NCI-H1105 treated with DMSO at 0.1 percent for 48 hours (cell line): ENCODE measurements around the gene MS4A8.

ENCODE experiments used
- DNase-seq: peaks from one replicate; lab custom pipeline; 2025; lab: John Stamatoyannopoulos, UW

MS4A8 gene

DNA sequence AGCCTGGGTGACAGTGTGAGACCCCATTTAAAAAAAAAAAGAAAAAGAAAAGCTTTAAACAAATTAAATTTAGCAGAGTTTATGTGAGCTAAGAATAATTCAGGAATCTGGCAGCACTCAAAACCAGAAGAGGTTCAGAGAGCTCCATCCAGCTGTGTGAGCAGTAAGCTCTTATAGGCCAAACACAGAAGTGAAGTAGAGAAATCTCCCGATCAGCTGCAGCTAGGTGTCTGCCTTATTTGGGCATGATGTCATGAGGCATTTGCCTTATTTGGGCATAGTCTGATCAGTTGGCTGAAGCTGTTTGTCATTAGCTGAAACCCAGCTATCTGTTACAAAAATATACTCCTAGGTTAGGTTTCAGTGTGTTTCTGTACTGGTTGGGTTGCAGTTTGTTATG, 65.5 kb downstream of the MS4A8 start:
- peak; percentile 5 for DNase-seq

DNA sequence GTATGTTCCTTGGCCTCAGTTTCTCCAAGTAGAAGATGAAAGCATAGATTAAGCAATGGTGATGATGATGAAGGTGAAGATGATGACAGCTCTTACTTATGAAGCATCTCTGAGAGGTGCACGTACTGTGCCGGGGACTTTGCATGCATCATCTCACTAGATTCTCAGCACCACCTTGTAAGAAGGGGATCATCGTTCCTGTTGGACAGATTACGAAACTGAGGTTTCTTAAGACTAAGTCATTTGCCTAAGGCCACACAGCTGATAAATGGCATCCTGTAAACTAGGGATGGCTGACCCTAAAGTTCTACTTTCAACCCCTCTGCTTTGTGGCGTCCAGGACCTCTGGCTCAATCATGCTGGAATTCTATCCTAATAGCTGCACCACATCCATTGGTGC, 65.9 kb downstream of the MS4A8 start:
- DNase-seq, result no peak
